Testis (tissue), 2 donors: ENCODE results near the gene CDS2.

ENCODE experiments used
- POLR2A ChIP-seq: fragments of 450-650 bp; IDR thresholded peaks from one replicate; pipeline ENCODE4 v1.6.1; 2017; ENCODE audit warnings: antibody characterized with exemption, mild to moderate bottlenecking, moderate library complexity
- TF ChIP-seq, protein P1 (sequence below), 3 experiments: fragments of 450-650 bp in 2 of 3; fragments of 200-600 bp in 1 of 3; sonication (generic) in 1 of 3; IDR thresholded peaks; one replicate each; pipeline ENCODE4 v1.5.1; 2016 to 2019; ENCODE audit warnings: antibody characterized with exemption in 3 of 3, mild to moderate bottlenecking in 2 of 3, moderate library complexity in 1 of 3

DNA sequence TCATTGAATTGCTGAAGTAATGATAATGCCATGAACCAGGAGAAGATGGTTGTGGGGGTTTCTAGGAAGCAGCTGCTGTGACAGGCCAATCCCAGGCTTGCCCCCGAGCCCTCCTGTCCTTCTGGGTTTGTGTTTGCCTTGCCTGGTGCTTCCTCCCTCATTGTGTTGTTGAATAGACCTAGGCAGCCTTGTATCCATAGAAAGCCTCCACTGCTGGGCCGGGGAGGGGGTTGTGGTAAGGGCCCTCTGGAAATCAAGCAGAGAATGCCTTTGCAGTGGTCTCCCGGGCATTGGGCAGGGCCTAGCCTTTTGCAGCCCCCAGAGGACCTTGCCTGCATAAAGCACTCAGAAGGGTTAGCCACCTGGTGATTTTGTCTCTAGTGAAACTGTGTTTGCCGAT lies 69.3 kb downstream of the CDS2 start:
- TF ChIP-seq, protein P1, sequence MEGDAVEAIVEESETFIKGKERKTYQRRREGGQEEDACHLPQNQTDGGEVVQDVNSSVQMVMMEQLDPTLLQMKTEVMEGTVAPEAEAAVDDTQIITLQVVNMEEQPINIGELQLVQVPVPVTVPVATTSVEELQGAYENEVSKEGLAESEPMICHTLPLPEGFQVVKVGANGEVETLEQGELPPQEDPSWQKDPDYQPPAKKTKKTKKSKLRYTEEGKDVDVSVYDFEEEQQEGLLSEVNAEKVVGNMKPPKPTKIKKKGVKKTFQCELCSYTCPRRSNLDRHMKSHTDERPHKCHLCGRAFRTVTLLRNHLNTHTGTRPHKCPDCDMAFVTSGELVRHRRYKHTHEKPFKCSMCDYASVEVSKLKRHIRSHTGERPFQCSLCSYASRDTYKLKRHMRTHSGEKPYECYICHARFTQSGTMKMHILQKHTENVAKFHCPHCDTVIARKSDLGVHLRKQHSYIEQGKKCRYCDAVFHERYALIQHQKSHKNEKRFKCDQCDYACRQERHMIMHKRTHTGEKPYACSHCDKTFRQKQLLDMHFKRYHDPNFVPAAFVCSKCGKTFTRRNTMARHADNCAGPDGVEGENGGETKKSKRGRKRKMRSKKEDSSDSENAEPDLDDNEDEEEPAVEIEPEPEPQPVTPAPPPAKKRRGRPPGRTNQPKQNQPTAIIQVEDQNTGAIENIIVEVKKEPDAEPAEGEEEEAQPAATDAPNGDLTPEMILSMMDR (IDR thresholded peaks at IDR 0.05), result no peak
- TF ChIP-seq POLR2A, result no peak
